OCI-LY3 (cell line): ENCODE measurements around the gene PDGFRA.

Experiments
- H2AFZ ChIP-seq: fragments of 200-600, 300-600 bp; shearing (Covaris generic); 2 replicates; pipeline ENCODE4 v1.6.0; 2014; ENCODE audit warnings: antibody characterized with exemption, low read depth, low read length
- H3K27ac ChIP-seq: fragments of 200-600, 300-600 bp; sonication (generic); 2 replicates; pipeline ENCODE4 v1.5.1; 2014; ENCODE audit warnings: mild to moderate bottlenecking, low read length, moderate library complexity, mixed read lengths
- H3K27me3 ChIP-seq: fragments of 200-600, 300-600 bp; sonication (generic); 2 replicates; pipeline ENCODE4 v1.6.1; 2014; ENCODE audit warnings: low read depth, low read length, mixed read lengths
- H3K36me3 ChIP-seq: fragments of 200-600, 300-600 bp; sonication (generic); replicated peaks from 2 replicates; pipeline ENCODE3; 2014; ENCODE audit warnings: low read depth, low read length, mixed read lengths
- H3K4me1 ChIP-seq: fragments of 300-600, 200-600 bp; sonication (generic); 2 replicates; pipeline ENCODE4 v1.6.1; 2014; ENCODE audit warnings: low read length, mixed read lengths
- H3K4me2 ChIP-seq: fragments of 200-600, 300-600 bp; sonication (generic); 2 replicates; pipeline ENCODE4 v1.6.1; 2014; ENCODE audit warnings: low read length, mixed read lengths
- H3K4me3 ChIP-seq: fragments of 300-600, 200-600 bp; sonication (generic); 2 replicates; pipeline ENCODE4 v1.5.1; 2014; ENCODE audit warnings: antibody characterized with exemption, mild to moderate bottlenecking, low read length, moderate library complexity
- H3K79me2 ChIP-seq: fragments of 300-600, 200-600 bp; shearing (Covaris generic); 2 replicates; pipeline ENCODE4 v1.6.1; 2014; ENCODE audit warnings: mild to moderate bottlenecking, low read length, mixed read lengths
- H3K9ac ChIP-seq: fragments of 300-600, 200-600 bp; shearing (Covaris generic); 2 replicates; pipeline ENCODE4 v1.6.0; 2014; ENCODE audit warnings: mild to moderate bottlenecking, low read length, moderate library complexity
- H3K9me3 ChIP-seq: fragments of 200-600, 300-600 bp; shearing (Covaris generic); 2 replicates; pipeline ENCODE4 v1.6.1; 2014; ENCODE audit warnings: low read length, mixed read lengths; ENCODE audit not compliant: insufficient read depth
- H4K20me1 ChIP-seq: fragments of 200-600, 300-600 bp; sonication (generic); 2 replicates; pipeline ENCODE4 v1.6.1; 2016; ENCODE audit warnings: low read length, mixed read lengths; ENCODE audit not compliant: insufficient read depth
- EZH2phosphoT487 ChIP-seq: fragments of 200-600 bp; shearing (Covaris generic); IDR thresholded peaks from 2 replicates; pipeline ENCODE4 v1.6.1; 2018; ENCODE audit warnings: antibody characterized with exemption, mixed run types, low read depth
- TF ChIP-seq, protein P1 (sequence below): fragments of 200-600, 300-600 bp; sonication (generic); IDR thresholded peaks from 2 replicates; pipeline ENCODE4 v1.5.1; 2014; ENCODE audit warnings: antibody characterized with exemption, low read length, low read depth

PDGFRA gene

DNA sequence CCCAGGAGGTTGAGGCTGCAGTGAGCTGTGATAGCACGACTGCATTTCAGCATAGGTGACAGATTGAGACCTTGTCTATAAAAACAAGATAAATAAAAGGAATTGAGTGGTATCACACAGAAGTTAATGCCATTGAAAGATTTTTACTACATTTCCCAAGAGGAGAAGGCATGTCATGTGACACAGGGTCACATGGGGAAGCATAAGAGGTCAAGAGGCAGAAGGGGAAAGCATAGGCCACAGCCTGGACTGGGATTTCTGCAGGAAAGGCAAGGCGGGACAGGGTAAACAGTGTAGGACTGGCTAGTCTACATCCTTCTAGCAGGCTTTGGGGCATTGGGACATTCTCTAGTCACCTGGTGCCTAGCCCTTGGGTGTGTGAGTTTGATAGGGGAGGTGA lies 88.6 kb downstream of the PDGFRA start:
- Histone ChIP-seq H3K4me2 (no peak overlapping the region), H4K20me1 (no peaks in the 10 kb centered on the region), H3K9me3 (peaks cover 4% of the 10 kb centered on the region; the same call in 1 of the 2 replicates), H3K4me1 (peaks cover 29% of the 10 kb centered on the region), H3K27ac (no peak overlapping the region), H3K9ac (no peak overlapping the region), H3K27me3 (peaks cover 5% of the 10 kb centered on the region; the same call in 1 of the 2 replicates), H2AFZ (no peak overlapping the region), H3K79me2 (no peaks in the 10 kb centered on the region), H3K4me3 (no peak overlapping the region), H3K36me3 (peaks cover 4% of the 10 kb centered on the region)
- no peak for TF ChIP-seq EZH2phosphoT487

DNA sequence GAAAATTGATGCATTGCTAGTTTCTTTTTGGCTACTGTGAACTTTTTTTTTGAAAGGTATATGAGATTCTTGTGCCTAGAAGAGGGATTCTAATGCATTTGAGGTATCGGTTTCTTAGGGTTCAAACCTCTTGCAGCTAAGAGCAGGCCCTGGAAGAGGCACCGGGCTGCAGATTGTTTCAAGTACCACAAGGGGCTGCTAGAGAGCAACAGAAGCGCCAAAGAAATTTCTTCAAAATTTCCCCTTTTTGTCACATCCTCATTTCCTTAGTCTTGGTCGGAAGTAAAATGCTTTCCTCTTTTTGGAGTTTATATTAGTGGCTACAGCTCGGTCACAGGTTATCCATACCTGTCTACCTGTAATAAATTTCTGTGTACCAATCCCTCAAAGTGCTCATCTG lies 89.8 kb downstream of the PDGFRA start:
- Histone ChIP-seq H3K9ac (no peak overlapping the region), H3K4me1 (peaks cover 29% of the 10 kb centered on the region), H3K36me3 (peaks cover 4% of the 10 kb centered on the region), H3K9me3 (peaks cover 4% of the 10 kb centered on the region; the same call in 1 of the 2 replicates), H3K27ac (no peak overlapping the region), H3K27me3 (peaks cover 5% of the 10 kb centered on the region; the same call in 1 of the 2 replicates), H3K79me2 (no peaks in the 10 kb centered on the region), H3K4me3 (peak overlapping the region; percentile 54), H2AFZ (peak overlapping the region; percentile 89), H4K20me1 (no peaks in the 10 kb centered on the region), H3K4me2 (peak overlapping the region; percentile 73)
- TF ChIP-seq EZH2phosphoT487: no peak
- TF ChIP-seq, protein P1, sequence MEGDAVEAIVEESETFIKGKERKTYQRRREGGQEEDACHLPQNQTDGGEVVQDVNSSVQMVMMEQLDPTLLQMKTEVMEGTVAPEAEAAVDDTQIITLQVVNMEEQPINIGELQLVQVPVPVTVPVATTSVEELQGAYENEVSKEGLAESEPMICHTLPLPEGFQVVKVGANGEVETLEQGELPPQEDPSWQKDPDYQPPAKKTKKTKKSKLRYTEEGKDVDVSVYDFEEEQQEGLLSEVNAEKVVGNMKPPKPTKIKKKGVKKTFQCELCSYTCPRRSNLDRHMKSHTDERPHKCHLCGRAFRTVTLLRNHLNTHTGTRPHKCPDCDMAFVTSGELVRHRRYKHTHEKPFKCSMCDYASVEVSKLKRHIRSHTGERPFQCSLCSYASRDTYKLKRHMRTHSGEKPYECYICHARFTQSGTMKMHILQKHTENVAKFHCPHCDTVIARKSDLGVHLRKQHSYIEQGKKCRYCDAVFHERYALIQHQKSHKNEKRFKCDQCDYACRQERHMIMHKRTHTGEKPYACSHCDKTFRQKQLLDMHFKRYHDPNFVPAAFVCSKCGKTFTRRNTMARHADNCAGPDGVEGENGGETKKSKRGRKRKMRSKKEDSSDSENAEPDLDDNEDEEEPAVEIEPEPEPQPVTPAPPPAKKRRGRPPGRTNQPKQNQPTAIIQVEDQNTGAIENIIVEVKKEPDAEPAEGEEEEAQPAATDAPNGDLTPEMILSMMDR: peak; percentile 81

DNA sequence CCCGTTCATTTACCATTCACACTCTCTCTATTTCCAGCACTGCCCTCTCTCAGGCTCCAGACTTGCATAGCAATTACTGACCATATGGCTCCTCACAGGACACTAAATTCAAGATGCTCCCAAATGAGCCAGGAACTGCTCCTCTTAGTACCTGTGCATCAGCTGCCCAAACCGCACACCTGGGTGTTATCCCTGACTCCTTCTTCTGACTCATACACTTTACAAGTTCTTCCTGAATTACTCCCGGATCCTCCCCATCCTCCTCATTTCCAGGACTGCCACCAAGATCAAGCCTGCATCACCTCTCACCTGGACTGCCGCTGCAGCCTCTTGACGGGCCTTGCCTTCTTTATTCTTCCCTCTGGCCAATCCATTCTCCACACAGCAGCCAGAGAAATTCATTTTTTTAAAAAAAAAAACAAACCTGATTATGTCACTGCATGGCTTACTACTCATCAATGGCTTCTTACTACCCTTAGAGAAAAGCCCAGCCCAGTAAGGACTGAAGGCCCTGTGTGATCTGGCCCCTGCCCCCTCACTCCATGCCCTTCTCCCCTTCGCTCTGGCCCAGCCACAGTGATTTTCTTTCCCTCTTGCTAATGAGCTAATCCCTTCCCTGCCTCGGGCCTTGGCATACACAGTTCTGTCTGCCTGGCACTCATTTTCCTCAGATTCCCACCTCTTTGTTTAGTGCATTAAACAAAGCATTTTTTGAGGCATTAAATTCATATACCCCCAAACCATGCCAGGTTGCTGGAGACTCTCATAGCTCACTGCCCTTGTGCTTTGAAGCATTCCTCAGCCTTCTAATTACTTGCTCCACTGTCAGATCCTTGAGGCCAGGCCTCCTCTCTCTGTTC lies 92.0 kb downstream of the PDGFRA start:
- TF ChIP-seq, protein P1: no peak
- no peak for TF ChIP-seq EZH2phosphoT487
- peaks cover 2% of the 10 kb centered on the region for H3K36me3 ChIP-seq
- H3K27ac ChIP-seq: no peak overlapping the region
- no peaks in the 10 kb centered on the region for H3K79me2 ChIP-seq
- H3K27me3 ChIP-seq: peaks cover 3% of the 10 kb centered on the region; the same call in 1 of the 2 replicates
- H3K4me2 ChIP-seq: no peak overlapping the region
- no peak overlapping the region for H3K4me3 ChIP-seq
- no peak overlapping the region for H2AFZ ChIP-seq
- H3K9me3 ChIP-seq: peaks cover 3% of the 10 kb centered on the region; the same call in 1 of the 2 replicates
- H3K4me1 ChIP-seq: peaks cover 14% of the 10 kb centered on the region
- H4K20me1 ChIP-seq: no peaks in the 10 kb centered on the region
- H3K9ac ChIP-seq: no peak overlapping the region

DNA sequence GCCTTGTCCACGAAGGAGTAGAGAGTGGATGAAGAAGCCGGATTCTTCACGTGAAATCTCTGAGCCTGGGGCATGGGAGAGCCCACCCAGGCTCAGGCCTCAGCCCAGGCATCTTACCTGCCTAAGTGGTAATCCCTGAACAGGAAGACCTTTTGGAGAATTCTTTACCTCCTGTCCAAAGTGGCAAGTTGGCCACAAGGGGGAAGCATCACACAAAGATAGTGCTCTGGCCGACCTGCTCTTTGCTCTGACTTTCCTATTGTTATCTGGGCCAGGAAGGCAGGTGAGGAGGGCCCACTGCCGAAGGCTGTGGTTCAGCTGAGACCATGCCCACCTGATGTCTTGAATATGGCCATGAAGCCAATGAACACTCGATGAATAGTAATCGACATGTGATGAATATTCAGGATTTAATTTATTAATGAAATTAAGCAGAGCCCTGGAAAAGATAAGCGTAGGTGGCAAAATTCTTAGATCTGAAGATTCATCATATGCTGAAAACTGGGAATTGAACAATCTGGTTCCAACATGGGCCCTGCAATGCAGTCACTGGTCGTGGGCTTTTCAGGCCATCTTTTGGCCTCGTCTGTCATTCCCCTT lies 93.8 kb downstream of the PDGFRA start:
- Histone ChIP-seq H3K27me3 (no peaks in the 10 kb centered on the region), H3K27ac (no peak overlapping the region), H3K4me2 (no peak overlapping the region), H4K20me1 (no peaks in the 10 kb centered on the region), H3K36me3 (no peaks in the 10 kb centered on the region), H3K79me2 (no peaks in the 10 kb centered on the region), H3K4me1 (peaks cover 11% of the 10 kb centered on the region), H2AFZ (no peak overlapping the region), H3K9me3 (no peaks in the 10 kb centered on the region), H3K9ac (no peak overlapping the region), H3K4me3 (no peak overlapping the region)
- TF ChIP-seq EZH2phosphoT487: no peak
- TF ChIP-seq, protein P1: peak; percentile 84
